ENCODE results near the gene MEG3.

DNA sequence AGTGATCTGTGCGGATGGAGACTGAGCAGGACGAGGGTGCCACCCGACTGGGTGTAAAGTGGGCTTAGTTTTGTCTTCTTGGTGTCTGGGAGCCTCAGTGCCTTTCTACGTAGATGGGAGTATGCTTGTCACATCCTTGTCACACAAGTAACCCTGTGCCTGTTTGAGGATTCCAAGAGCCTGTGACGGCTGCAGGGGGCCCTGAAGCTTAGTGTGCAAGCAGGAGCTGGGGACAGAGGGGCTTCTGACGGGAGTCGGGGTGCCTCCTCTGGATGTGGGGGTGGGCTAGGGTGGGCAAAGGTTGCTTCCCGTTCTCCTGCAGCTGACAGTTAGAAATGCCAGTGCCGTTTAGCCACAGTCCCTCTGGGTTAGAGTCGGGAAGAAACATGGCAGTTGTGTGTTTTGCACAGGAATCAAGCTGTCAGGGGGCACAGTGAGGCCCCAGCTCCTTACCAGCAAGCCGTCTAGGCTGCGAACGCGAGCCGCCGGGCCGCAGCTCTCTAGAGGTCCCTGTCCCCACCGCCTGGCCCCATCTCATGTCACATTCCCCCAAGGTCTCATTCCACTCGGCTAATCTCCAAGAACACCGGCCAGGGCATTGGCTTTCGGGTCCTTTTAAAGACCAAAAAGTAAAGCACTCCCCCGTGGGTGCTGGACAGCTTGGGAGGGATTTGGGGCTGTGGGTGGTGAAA, 70.6 kb downstream of the MEG3 start:
- no peak for TF ChIP-seq MXI1 (IDR thresholded peaks at IDR 0.05; ENCODE audit: borderline replicate concordance, low read depth, low read length)
- TF ChIP-seq RFX5 (IDR thresholded peaks at IDR 0.05; ENCODE audit: low read depth, low read length), result no peak
- TF ChIP-seq, protein P1, sequence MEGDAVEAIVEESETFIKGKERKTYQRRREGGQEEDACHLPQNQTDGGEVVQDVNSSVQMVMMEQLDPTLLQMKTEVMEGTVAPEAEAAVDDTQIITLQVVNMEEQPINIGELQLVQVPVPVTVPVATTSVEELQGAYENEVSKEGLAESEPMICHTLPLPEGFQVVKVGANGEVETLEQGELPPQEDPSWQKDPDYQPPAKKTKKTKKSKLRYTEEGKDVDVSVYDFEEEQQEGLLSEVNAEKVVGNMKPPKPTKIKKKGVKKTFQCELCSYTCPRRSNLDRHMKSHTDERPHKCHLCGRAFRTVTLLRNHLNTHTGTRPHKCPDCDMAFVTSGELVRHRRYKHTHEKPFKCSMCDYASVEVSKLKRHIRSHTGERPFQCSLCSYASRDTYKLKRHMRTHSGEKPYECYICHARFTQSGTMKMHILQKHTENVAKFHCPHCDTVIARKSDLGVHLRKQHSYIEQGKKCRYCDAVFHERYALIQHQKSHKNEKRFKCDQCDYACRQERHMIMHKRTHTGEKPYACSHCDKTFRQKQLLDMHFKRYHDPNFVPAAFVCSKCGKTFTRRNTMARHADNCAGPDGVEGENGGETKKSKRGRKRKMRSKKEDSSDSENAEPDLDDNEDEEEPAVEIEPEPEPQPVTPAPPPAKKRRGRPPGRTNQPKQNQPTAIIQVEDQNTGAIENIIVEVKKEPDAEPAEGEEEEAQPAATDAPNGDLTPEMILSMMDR (conservative IDR thresholded peaks at IDR 0.05; ENCODE audit: low read depth, low read length), result no peak
- no peak for TF ChIP-seq NFE2L2 (IDR thresholded peaks at IDR 0.05; ENCODE audit: low read depth, low read length)
- no peak for TF ChIP-seq POLR2A (IDR thresholded peaks at IDR 0.05; ENCODE audit: low read depth, low read length)
- no peak for TF ChIP-seq FOS (IDR thresholded peaks at IDR 0.05; ENCODE audit: low read depth, low read length)
- TF ChIP-seq MAFK (IDR thresholded peaks at IDR 0.05; ENCODE audit: low read depth, low read length), result no peak
- TF ChIP-seq SMC3 (IDR thresholded peaks at IDR 0.05; ENCODE audit: low read depth, low read length), result no peak
- TF ChIP-seq CHD1 (IDR thresholded peaks at IDR 0.05; ENCODE audit: low read depth, low read length), result no peak
